HL-60/S4 treated with phorbol 12-myristate 13-acetate at 8.2 ng/mL for 4 days and 3 days (cell line): ENCODE measurements around the gene ACOX1.

Experiments used
- in situ Hi-C: fragments of 300-500 bp; cut with MboI; formaldehyde crosslinking; loops from 2 replicates; pipeline ENCODE4 v1.15.0; 2022; ENCODE audit warnings: low sequenced_read_pairs

ACOX1 gene

GRCh38 chr17:75895370-75896155 is 83.4 kb downstream of the ACOX1 start:
- in situ Hi-C loops: no loop called here

- in situ Hi-C loops: no loop called here
These were observed 84.8 kb downstream of the ACOX1 start for GRCh38 chr17:75894049-75894733.

GRCh38 chr17:75893305-75894048 is 85.5 kb downstream of the ACOX1 start:
- in situ Hi-C loops: no loop called here

GRCh38 chr17:75892556-75893224 is 86.3 kb downstream of the ACOX1 start:
- in situ Hi-C loops: no loop called here

- in situ Hi-C loops: no loop called here
These were observed 87.1 kb downstream of the ACOX1 start for GRCh38 chr17:75891605-75892555.
